ENCODE data around the gene SCN5A.

The SCN5A gene

DNA sequence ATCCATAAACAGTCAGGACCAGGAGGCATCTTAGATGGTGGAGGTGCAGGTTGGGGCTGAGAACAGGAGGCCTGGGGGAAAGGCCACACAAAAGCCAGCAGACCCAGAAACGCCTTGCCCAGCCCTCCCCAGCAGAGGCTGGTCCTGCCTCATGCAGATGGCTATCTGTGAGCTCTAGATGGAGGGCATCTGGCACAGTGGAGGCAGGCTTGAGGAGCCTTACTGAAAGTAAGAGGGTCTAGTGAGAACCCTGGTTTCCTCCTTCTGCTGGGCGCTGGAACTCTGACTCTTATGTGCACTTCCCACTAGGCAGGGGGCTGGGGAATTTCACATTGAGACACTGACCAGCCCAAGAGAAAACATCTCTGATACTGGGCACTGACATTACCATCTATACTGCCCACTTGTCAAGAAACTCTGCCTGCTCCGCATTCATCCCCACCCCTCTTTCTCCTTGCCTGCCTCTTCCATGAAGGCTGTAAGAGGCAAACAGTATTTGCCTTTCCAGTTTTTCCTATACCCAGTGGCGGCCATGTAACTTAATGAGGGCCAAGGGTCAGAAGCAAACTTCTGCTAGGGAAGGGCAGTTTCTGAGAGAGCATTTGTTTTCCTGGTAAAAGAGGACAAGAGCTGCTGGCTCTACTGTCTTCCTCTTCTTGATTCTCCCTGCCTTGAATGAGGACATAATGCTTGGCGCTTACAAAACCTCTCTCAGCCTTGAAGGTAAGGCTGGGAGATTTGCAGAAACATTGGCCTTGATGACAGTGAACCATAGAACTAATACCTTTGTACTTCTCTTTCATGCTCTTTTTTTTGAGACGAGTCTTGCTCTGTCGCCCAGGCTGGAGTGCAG is 4.4 kb upstream of the SCN5A start:
- Mint-ChIP-seq H3K4me3 (no peak overlapping the region), H3K27me3 (peaks cover 40 to 48% of the 10 kb centered on the region in 2 donors)
- no peak for DNase-seq

DNA sequence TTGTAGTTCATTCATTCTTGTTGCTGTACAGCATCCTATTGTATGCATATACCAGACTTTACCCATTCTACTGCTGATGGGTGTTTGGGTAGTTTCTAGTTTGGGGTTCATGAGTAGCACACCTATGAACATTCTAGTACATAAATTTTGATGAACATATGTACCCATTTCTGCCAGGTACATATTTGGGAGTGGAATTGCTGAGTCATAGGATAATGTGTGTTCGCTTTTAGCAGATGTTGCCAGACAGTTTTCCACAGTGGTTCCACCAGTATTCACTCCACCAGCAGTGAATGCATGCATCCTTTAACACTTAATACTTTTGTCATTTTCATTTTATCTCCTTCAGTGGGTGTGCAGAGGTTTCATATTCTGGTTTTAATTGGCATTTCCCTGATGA is 3.4 kb upstream of the SCN5A start:
- Mint-ChIP-seq H3K4me1 (peaks cover 7 to 13% of the 10 kb centered on the region in 2 donors), H3K36me3 (peaks cover 0 to 2% of the 10 kb centered on the region in 2 donors)

More for the DNA sequence above, 4.4 kb upstream of the SCN5A start:
- peaks cover 0 to 2% of the 10 kb centered on the region in 2 donors for H3K9me3 Mint-ChIP-seq
- no peak for ATAC-seq (replicated peaks)
- no peak overlapping the region for H3K27ac Mint-ChIP-seq
- H3K4me1 Mint-ChIP-seq: peaks cover 4 to 6% of the 10 kb centered on the region in 2 donors
- peaks cover 0 to 2% of the 10 kb centered on the region in 2 donors for H3K36me3 Mint-ChIP-seq

DNA sequence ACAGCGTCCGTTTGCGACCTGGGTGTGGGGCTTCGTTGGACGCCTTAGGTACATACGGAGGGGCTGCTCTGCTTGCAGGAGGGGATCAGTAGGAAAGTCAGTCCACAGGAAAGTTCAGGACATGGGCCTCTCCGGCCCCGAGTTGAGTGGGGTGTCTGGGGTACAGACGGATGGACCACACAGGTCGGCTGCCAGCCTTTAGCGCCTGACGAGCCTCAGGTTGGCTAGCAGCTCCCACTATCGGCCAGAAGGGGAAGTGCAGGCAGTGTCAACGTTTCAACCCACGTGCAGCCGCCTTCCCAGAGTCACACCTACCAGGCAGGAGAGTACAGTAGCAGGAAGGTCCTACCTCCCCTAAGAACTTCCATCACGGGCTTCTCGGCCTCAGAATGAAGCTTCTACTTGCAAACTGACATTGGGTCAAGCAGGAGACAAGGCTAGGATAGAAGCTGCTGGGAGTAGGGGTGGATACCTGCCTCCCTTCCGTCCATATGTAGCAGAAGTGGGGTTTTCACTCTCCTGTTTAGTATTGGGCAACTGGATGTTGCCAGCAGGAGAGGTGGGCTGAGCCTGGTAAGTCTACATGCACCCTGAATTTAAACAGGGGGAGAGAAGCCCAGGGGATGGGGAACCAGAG is 1.8 kb upstream of the SCN5A start:
- DNase-seq (peak; percentile 44), ATAC-seq (replicated peaks) (peak; percentile 57 to 62)
- H3K4me3 Mint-ChIP-seq: no peak overlapping the region
- peaks cover 21 to 28% of the 10 kb centered on the region in 2 donors for H3K27me3 Mint-ChIP-seq
- H3K27ac Mint-ChIP-seq: no peak overlapping the region
- peaks cover 0 to 2% of the 10 kb centered on the region in 2 donors for H3K36me3 Mint-ChIP-seq
- H3K9me3 Mint-ChIP-seq: peaks cover 0 to 2% of the 10 kb centered on the region in 2 donors
- peaks cover 7 to 13% of the 10 kb centered on the region in 2 donors for H3K4me1 Mint-ChIP-seq

More for the DNA sequence above, 3.4 kb upstream of the SCN5A start:
- Mint-ChIP-seq H3K4me3 (no peak overlapping the region), H3K9me3 (peaks cover 0 to 2% of the 10 kb centered on the region in 2 donors), H3K27ac (no peak overlapping the region), H3K27me3 (peaks cover 35 to 41% of the 10 kb centered on the region in 2 donors)
- DNase-seq: no peak
- ATAC-seq (replicated peaks): no peak

GRCh38 chr3:38650248-38650951 is 913 bp upstream of the SCN5A start:
- Mint-ChIP-seq H3K36me3 (peaks cover 0 to 2% of the 10 kb centered on the region in 2 donors), H3K4me1 (peaks cover 3 to 8% of the 10 kb centered on the region in 2 donors), H3K9me3 (peaks cover 0 to 2% of the 10 kb centered on the region in 2 donors), H3K27ac (no peak overlapping the region), H3K4me3 (no peak overlapping the region), H3K27me3 (peaks cover 15 to 23% of the 10 kb centered on the region in 2 donors)
- DNase-seq (no peak), ATAC-seq (replicated peaks) (no peak)

DNA sequence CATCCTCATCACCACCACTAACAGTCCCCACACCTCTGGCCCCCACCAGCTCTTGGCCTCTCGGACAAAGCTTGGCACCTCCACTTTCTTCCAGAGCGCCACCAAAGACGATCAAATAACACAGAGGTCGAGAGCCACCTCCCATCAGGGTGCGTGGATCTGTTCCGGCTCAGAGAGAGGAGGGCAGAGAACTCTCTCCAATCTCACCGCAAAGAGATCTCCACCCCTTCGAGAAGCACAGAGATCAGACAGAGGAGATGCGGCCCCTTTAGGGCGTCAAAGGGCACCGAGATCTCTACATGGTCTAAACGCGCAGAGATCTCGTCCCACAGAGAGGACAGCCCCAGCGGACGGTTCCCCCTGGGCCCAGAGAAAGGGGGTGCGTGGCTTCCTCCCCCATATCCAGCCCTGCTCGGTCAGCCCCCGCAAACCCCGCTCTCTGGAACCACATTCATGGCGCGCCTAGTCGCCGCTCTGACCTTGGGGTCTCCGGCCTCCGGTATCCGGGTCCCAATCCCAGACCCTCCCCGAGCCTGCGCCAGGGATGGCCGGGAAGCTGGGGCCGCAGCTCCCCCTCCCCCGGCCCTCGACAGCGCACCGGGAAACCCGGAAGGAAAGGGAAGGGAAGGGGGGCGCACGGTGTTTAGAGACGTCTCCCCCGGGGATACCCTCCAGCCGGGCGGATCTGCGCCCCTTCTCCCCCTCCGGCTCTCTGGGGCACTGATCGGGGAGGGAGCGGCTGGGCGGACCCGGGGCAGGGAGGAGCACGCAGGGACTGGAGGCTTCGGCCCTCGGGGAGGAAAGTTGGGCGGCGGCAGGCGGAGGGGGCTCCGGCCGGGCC is 608 bp downstream of the SCN5A start:
- Mint-ChIP-seq H3K4me3 (peak overlapping the region; percentile 52 to 65), H3K36me3 (peaks cover 0 to 2% of the 10 kb centered on the region in 2 donors), H3K4me1 (peaks cover 3 to 8% of the 10 kb centered on the region in 2 donors), H3K9me3 (peaks cover 0 to 2% of the 10 kb centered on the region in 2 donors), H3K27ac (no peak overlapping the region), H3K27me3 (peaks cover 15 to 19% of the 10 kb centered on the region in 2 donors)
- DNase-seq (no peak), ATAC-seq (replicated peaks) (peak; percentile 12 to 13)

GRCh38 chr3:38648024-38648658 is 1.3 kb downstream of the SCN5A start:
- Mint-ChIP-seq H3K27me3 (peaks cover 10 to 12% of the 10 kb centered on the region in 2 donors), H3K9me3 (peaks cover 0 to 2% of the 10 kb centered on the region in 2 donors), H3K27ac (no peak overlapping the region), H3K4me1 (peaks cover 3 to 8% of the 10 kb centered on the region in 2 donors), H3K36me3 (no peaks in the 10 kb centered on the region), H3K4me3 (peak overlapping the region; percentile 31 to 65)
- ATAC-seq (replicated peaks) (no peak), DNase-seq (no peak)

DNA sequence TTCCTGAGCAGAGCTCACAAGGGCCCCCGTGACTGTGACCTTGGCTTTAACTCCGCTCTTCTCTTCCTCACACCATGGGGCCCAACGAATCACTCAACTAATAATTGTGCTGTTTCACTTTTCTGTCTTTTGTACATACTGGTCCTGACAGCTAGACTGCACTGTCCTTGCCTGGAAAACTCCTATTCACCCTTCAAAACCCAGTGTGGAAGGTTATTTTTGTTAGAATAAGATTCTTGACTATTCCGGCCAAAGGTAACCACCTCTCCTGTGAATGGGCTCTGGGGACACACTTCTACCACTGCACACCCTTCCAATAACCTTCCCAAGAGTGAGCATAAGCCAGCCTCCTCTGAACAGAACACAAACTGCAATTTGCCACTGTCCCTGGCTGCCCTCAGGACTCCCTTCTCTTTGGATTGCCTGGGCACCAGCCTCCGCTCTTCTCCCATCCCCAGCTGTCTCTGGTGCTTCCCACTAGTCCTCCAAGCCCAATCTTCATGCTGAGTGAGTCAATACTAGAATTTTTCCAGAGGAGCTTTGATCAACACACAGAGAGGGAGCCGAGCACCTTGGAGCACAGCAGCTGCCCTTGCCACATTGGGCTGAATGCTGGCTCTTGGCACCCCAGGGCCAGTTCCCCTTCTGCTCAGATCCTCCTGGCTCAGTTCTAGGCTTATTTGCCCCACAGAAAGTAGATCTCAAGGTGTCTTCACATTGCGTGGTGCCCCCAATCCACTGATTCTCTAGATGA is 2.1 kb downstream of the SCN5A start:
- Mint-ChIP-seq H3K36me3 (no peaks in the 10 kb centered on the region), H3K27ac (no peak overlapping the region), H3K4me3 (no peak overlapping the region), H3K27me3 (peaks cover 4 to 5% of the 10 kb centered on the region in 2 donors), H3K9me3 (peaks cover 0 to 2% of the 10 kb centered on the region in 2 donors), H3K4me1 (peaks cover 3 to 8% of the 10 kb centered on the region in 2 donors)
- ATAC-seq (replicated peaks): no peak
- no peak for DNase-seq

- Mint-ChIP-seq H3K27ac (no peak overlapping the region), H3K9me3 (no peaks in the 10 kb centered on the region), H3K27me3 (no peaks in the 10 kb centered on the region), H3K4me1 (peaks cover 3 to 8% of the 10 kb centered on the region in 2 donors), H3K4me3 (no peak overlapping the region), H3K36me3 (no peaks in the 10 kb centered on the region)
- ATAC-seq (replicated peaks) (no peak), DNase-seq (no peak)
Measured at GRCh38 chr3:38646630-38647029, 2.9 kb downstream of the SCN5A start.

DNA sequence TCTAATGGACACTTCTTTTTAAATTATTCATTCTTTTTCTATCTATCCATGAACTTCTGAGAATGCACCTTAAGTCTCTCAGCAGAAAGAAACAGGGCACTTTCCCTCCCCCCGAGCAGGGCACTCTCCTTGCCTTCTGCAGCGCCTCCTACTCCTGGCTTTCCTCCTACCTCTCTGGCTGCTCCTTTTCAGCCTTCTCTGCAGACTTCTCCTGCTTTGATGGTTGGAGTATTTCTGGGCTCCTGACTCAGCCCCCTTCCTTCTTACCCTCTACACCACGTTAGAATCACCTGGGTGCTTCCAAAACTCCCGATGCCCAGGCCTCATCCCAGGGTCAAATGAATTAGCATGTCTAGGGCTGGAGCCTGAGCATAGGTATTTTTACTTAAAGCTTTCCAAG is 3.4 kb downstream of the SCN5A start:
- peaks cover 3 to 8% of the 10 kb centered on the region in 2 donors for H3K4me1 Mint-ChIP-seq
- ATAC-seq (replicated peaks) (no peak), DNase-seq (no peak)
- H3K27me3 Mint-ChIP-seq: no peaks in the 10 kb centered on the region
- no peaks in the 10 kb centered on the region for H3K36me3 Mint-ChIP-seq
- no peaks in the 10 kb centered on the region for H3K9me3 Mint-ChIP-seq
- no peak overlapping the region for H3K27ac Mint-ChIP-seq
- H3K4me3 Mint-ChIP-seq: no peak overlapping the region

GRCh38 chr3:38645601-38646000 is 3.9 kb downstream of the SCN5A start:
- ATAC-seq (replicated peaks): no peak
- no peaks in the 10 kb centered on the region for H3K27me3 Mint-ChIP-seq
- no peaks in the 10 kb centered on the region for H3K9me3 Mint-ChIP-seq
- no peak overlapping the region for H3K27ac Mint-ChIP-seq
- H3K36me3 Mint-ChIP-seq: no peaks in the 10 kb centered on the region
- DNase-seq: no peak
- H3K4me1 Mint-ChIP-seq: peaks cover 3 to 8% of the 10 kb centered on the region in 2 donors
- H3K4me3 Mint-ChIP-seq: no peak overlapping the region

DNA sequence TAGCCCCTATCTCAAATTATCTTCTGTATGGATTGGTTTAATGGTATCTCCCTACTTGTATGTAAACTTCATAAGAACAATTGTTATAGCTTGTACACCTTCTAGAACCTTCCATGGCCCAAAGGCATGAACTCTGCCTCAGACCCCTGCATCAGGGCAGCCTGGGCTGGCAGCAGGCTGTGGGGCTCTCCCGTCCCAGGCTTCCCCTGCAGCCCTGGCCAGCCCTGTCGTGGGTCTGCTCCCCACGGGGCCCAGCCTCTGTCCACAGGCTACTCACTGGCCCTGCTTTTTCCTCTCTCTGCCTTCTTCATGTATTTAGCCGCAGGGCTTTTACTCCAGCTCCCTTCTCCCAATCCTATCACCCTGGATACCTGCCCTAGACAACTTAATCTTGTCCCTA is 4.4 kb downstream of the SCN5A start:
- no peak overlapping the region for H3K27ac Mint-ChIP-seq
- H3K4me3 Mint-ChIP-seq: no peak overlapping the region
- H3K36me3 Mint-ChIP-seq: no peaks in the 10 kb centered on the region
- H3K4me1 Mint-ChIP-seq: peaks cover 3 to 8% of the 10 kb centered on the region in 2 donors
- no peak for DNase-seq
- no peak for ATAC-seq (replicated peaks)
- H3K9me3 Mint-ChIP-seq: no peaks in the 10 kb centered on the region
- no peaks in the 10 kb centered on the region for H3K27me3 Mint-ChIP-seq

DNA sequence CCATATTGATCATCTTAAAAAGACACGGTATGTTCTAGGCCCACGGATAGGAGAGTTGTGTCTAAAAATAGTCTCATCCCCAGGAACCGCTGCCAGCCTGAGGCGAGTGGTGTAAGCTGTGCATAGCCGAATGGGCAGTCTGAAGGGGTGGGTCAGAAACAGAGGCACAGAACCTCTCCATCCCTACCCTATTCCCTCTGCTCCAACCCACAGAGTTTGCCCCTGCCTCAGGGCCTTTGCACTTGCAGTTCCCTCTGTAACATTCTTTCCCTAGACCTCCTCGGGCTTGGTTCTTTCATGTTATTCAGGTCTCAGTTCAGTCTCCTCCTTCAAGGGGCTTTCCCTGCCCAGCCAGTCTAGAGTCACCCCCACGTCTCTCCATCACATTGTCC is 4.8 kb downstream of the SCN5A start:
- peaks cover 0 to under 1% of the 10 kb centered on the region in 2 donors for H3K27me3 Mint-ChIP-seq
- no peak for ATAC-seq (replicated peaks)

More for the DNA sequence above, 4.8 kb downstream of the SCN5A start:
- Mint-ChIP-seq H3K4me3 (no peak overlapping the region), H3K4me1 (peaks cover 3 to 8% of the 10 kb centered on the region in 2 donors), H3K36me3 (no peaks in the 10 kb centered on the region), H3K27ac (no peak overlapping the region), H3K9me3 (no peaks in the 10 kb centered on the region)
- DNase-seq: no peak

Measured in stimulated activated naive B cell treated with anti-CD40 and anti-IgM and Interleukin-4, amounts not matched to agents 10 μg/mL and 1 μg/mL and 100 μg/mL, for 72 hours (primary cell).